GM12878 (cell line): Measurements from ENCODE around the gene PRG2. TPM values are rescaled to one million over a fixed set of nuclear protein-coding genes. Genes with fewer than 3 reads are reported as not detected.

Experiments
- ATAC-seq: fragments of 200-7000 bp; cut with Tn5 transposase; 3 replicates; pipeline ENCODE4 v1.9.1; 2020; ENCODE audit warnings: mild to moderate bottlenecking, moderate library complexity
- BruUV-seq: library from RNA; stranded (reverse); fragments of 400-500 nt; replicated peaks from 2 replicates; lab custom pipeline; 2021; lab: Mats Ljungman, UMichigan
- CTCF ChIA-PET: fragments of 300-600 bp; sonication (Branson Sonifier 250); formaldehyde crosslinking; extraction: SDS; loops from one replicate; lab custom pipeline; 2021; ENCODE audit warnings: inconsistent platforms; lab: Yijun Ruan, JAX
- POLR2A ChIA-PET: fragments of 350-600 bp; formaldehyde crosslinking; extraction: SDS; loops from one replicate; lab custom pipeline; 2021; ENCODE audit warnings: inconsistent platforms; lab: Charles Lee
- RAD21 ChIA-PET: fragments of 300-600 bp; sonication (Branson Sonifier 250); formaldehyde crosslinking; loops from one replicate; lab custom pipeline; 2023; ENCODE audit warnings: antibody characterized with exemption; ENCODE audit not compliant: unreplicated experiment; lab: Charles Lee
- SMC1A ChIA-PET: fragments of 300-600 bp; sonication (Branson Sonifier 250); formaldehyde crosslinking; loops from one replicate; lab custom pipeline; 2023; ENCODE audit not compliant: unreplicated experiment, uncharacterized antibody; lab: Charles Lee
- DNase-seq: peaks from one replicate; pipeline ENCODE4 v3.0.0-alpha.2; 2011; ENCODE audit warnings: low read depth, low spot score
- FAIRE-seq: peaks from 3 replicates; lab custom pipeline; 2011; peaks lifted over from hg19 to GRCh38; lab: Jason Lieb, UNC
- H2AFZ ChIP-seq: 2 replicates; pipeline ENCODE4 v1.6.0; 2011; ENCODE audit warnings: low read depth, low read length, control low read depth; ENCODE audit not compliant: control insufficient read depth
- H3K27ac ChIP-seq: 2 replicates; pipeline ENCODE4 v1.5.1; 2011; ENCODE audit warnings: control low read depth; ENCODE audit not compliant: control insufficient read depth, insufficient read depth
- H3K27me3 ChIP-seq, 2 experiments: replicated peaks in 1 of 2; 2 replicates each; pipeline versions ENCODE4 v1.6.0 to v1.6.1; 2011; ENCODE audit warnings: low read length in 1 of 2; ENCODE audit not compliant: control insufficient read depth in 2 of 2, insufficient read depth in 2 of 2
- H3K36me3 ChIP-seq, 2 experiments: 2 replicates each; pipeline ENCODE4 v1.5.1; 2011; ENCODE audit warnings: low read length in 1 of 2; ENCODE audit not compliant: control insufficient read depth in 2 of 2, insufficient read depth in 2 of 2
- H3K4me1 ChIP-seq: 2 replicates; pipeline ENCODE4 v1.6.1; 2011; ENCODE audit warnings: mild to moderate bottlenecking, low read length, moderate library complexity, mixed read lengths; ENCODE audit not compliant: control insufficient read depth, insufficient read depth
- H3K4me2 ChIP-seq: 2 replicates; pipeline ENCODE4 v1.6.0; 2011; ENCODE audit warnings: control low read depth; ENCODE audit not compliant: control insufficient read depth, insufficient read depth
- H3K4me3 ChIP-seq: fragments of 200-600 bp; sonication (generic); 2 replicates; pipeline ENCODE4 v1.5.1; 2016
- H3K79me2 ChIP-seq: 2 replicates; pipeline ENCODE4 v1.6.0; 2011; ENCODE audit warnings: low read length; ENCODE audit not compliant: control insufficient read depth, insufficient read depth
- H3K9ac ChIP-seq: 2 replicates; pipeline ENCODE4 v1.8.0; 2011; ENCODE audit warnings: low read length, control low read depth, mixed read lengths; ENCODE audit not compliant: control insufficient read depth, insufficient read depth
- H3K9me3 ChIP-seq: replicated peaks from 3 replicates; pipeline ENCODE4 v1.5.1; 2011; ENCODE audit warnings: mild to moderate bottlenecking, low read length; ENCODE audit not compliant: control insufficient read depth, insufficient read depth
- H4K20me1 ChIP-seq: 2 replicates; pipeline ENCODE4 v1.6.0; 2011; ENCODE audit not compliant: control insufficient read depth, insufficient read depth
- BCL11A ChIP-seq: IDR thresholded peaks from 2 replicates; pipeline ENCODE4 v1.6.1; 2011; ENCODE audit warnings: low read depth, low read length
- BCL3 ChIP-seq: IDR thresholded peaks from 2 replicates; pipeline ENCODE4 v1.6.1; 2011; ENCODE audit warnings: borderline replicate concordance, low read depth, mild to moderate bottlenecking, moderate library complexity, low read length; ENCODE audit not compliant: insufficient read depth, poor library complexity, severe bottlenecking
- CEBPB ChIP-seq, 2 experiments: fragments of 150-350 bp in 1 of 2; IDR thresholded peaks; 2 replicates each; pipeline ENCODE4 v1.6.1; 2012 to 2014; ENCODE audit warnings: low read depth in 2 of 2, low read length in 2 of 2, borderline replicate concordance in 1 of 2, inconsistent platforms in 1 of 2
- CHD4 ChIP-seq: fragments of 200-600 bp; sonication (generic); IDR thresholded peaks from 2 replicates; pipeline ENCODE4 v1.6.1; 2016; ENCODE audit warnings: mild to moderate bottlenecking
- ELK1 ChIP-seq: IDR thresholded peaks from 2 replicates; pipeline ENCODE4 v1.6.1; 2012; ENCODE audit warnings: low read depth, low read length, improper control_type of control experiment
- GATAD2B ChIP-seq: fragments of 450-650 bp; conservative IDR thresholded peaks from 2 replicates; pipeline ENCODE4 v1.6.1; 2017; ENCODE audit warnings: low read depth, mild to moderate bottlenecking, moderate library complexity
- IRF4 ChIP-seq: IDR thresholded peaks from 2 replicates; pipeline ENCODE4 v1.6.1; 2011; ENCODE audit warnings: low read depth, low read length
- IRF5 ChIP-seq: fragments of 450-650 bp; IDR thresholded peaks from 2 replicates; pipeline ENCODE4 v1.6.1; 2017; ENCODE audit warnings: borderline replicate concordance
- KLF5 ChIP-seq: fragments of 450-650 bp; IDR thresholded peaks from 2 replicates; pipeline ENCODE4 v1.6.1; 2014; ENCODE audit warnings: mild to moderate bottlenecking; ENCODE audit not compliant: partially characterized antibody
- MYB ChIP-seq: fragments of 150-350 bp; IDR thresholded peaks from 2 replicates; pipeline ENCODE4 v1.6.1; 2014; ENCODE audit warnings: mild to moderate bottlenecking, low read depth, low read length, borderline replicate concordance
- NFIC ChIP-seq: IDR thresholded peaks from 2 replicates; pipeline ENCODE4 v1.6.1; 2012; ENCODE audit warnings: low read depth, mild to moderate bottlenecking, inconsistent platforms, low read length, moderate library complexity
- RELA ChIP-seq: fragments of 450-650 bp; IDR thresholded peaks from 2 replicates; pipeline ENCODE4 v1.8.0; 2014; ENCODE audit warnings: borderline replicate concordance; ENCODE audit not compliant: partially characterized antibody
- RELB ChIP-seq: fragments of 450-650 bp; IDR thresholded peaks from 2 replicates; pipeline ENCODE4 v1.6.1; 2017; ENCODE audit warnings: low read depth, mild to moderate bottlenecking, moderate library complexity
- SMARCA5 ChIP-seq: fragments of 450-650 bp; IDR thresholded peaks from 2 replicates; pipeline ENCODE4 v1.6.1; 2017; ENCODE audit warnings: mild to moderate bottlenecking
- SMC3 ChIP-seq: IDR thresholded peaks from 2 replicates; pipeline ENCODE4 v1.6.1; 2011; ENCODE audit warnings: low read length, improper control_type of control experiment, borderline replicate concordance
- SRF ChIP-seq, 2 experiments: IDR thresholded peaks; 2 replicates each; pipeline ENCODE4 v1.6.1; 2011; ENCODE audit warnings: low read depth in 2 of 2, low read length in 2 of 2, mild to moderate bottlenecking in 1 of 2, moderate library complexity in 1 of 2
- ZNF384 ChIP-seq: IDR thresholded peaks from 2 replicates; pipeline ENCODE4 v1.6.1; 2012; ENCODE audit warnings: low read depth, mild to moderate bottlenecking, low read length, improper control_type of control experiment, borderline replicate concordance
- ZSCAN29 ChIP-seq: fragments of 450-650 bp; IDR thresholded peaks from 2 replicates; pipeline ENCODE4 v1.6.1; 2017; ENCODE audit warnings: mild to moderate bottlenecking, moderate library complexity
- in situ Hi-C: fragments of 300-500 bp; cut with MboI; formaldehyde crosslinking; loops from 9 replicates; pipeline ENCODE4 v1.14.3; 2018; ENCODE audit warnings: mixed read lengths
- intact Hi-C: fragments of 100-400 bp; cut with micrococcal nuclease; formaldehyde crosslinking; loops from one replicate; pipeline ENCODE4 v1.14.2; 2022; ENCODE audit not compliant: unreplicated experiment
- polyA plus RNA-seq, 11 experiments: library from polyadenylated mRNA; depleted of rRNA in 4 of 11; unstranded in 6 of 11; stranded (reverse) in 5 of 11; fragments of >200 nt; fragmentation: Nextera tagmentation in 4 of 11; fragmentation: Illumina TruSeq in 1 of 11; extraction: Ambion mirVana in 4 of 11; extraction: Trizol in 1 of 11; gene quantifications; 1 replicate in 1 of 11; 2 replicates in 10 of 11; pipeline versions ENCODE4 v1.2.1 to v1.2.3, GENCODE V29; 2011 to 2016; ENCODE audit warnings: inconsistent platforms in 2 of 11, missing spikeins in 2 of 11, low read depth in 1 of 11
- total RNA-seq, 4 experiments: library from RNA; depleted of rRNA in 3 of 4; stranded (reverse); fragments of >200 nt in 3 of 4; fragmentation: Illumina TruSeq in 1 of 4; extraction: Trizol in 1 of 4; gene quantifications; 2 replicates each; pipeline versions ENCODE4 v1.2.1 to v1.2.3, GENCODE V29; 2013 to 2021

Gene PRG2
- total and polyA plus RNA-seq, 10 of the 15 experiments (the other 5 are each of a cell fraction or from before 2014, with no cell fraction given): 0.10 to 1.7 (median 0.56) TPM; not detected in 2

- FAIRE-seq (no peak), ATAC-seq (no peak), DNase-seq (no peak)
- BruUV-seq: no TSS peak
- in situ Hi-C loops (no loop called here), intact Hi-C loops (no loop called here)
- ChIA-PET CTCF (interaction anchor here (0.7 to 2.0 kb wide), 5 partner anchors 12 to 76 kb away, joined by 3 to 6 read pairs (median 4); no protein-coding TSS in a partner anchor), POLR2A (interaction anchor here (0.6 to 4.4 kb wide), 6 partner anchors 7 to 381 kb away, joined by 3 to 22 read pairs (median 4); no protein-coding TSS in a partner anchor), SMC1A (interaction anchor here (1.3 to 2.4 kb wide), 2 partner anchors 23 to 109 kb away, joined by 3 to 5 read pairs; no protein-coding TSS in a partner anchor), RAD21 (interaction anchor here (1.0 kb wide), 2 partner anchors 11 to 72 kb away, joined by 3 to 4 read pairs; no protein-coding TSS in a partner anchor)
- peaks cover 64% of the 10 kb centered on the region for H3K79me2 ChIP-seq
- no peak overlapping the region for H2AFZ ChIP-seq
- no peak for TF ChIP-seq MYB
- no peak for TF ChIP-seq ELK1
- TF ChIP-seq IRF4: no peak
- no peak for TF ChIP-seq SRF (IDR thresholded peaks at IDR 0.05; ENCODE audit: low read depth in 2 of 2, low read length in 2 of 2)
- no peak for TF ChIP-seq CEBPB (IDR thresholded peaks at IDR 0.05; ENCODE audit: borderline replicate concordance in 1 of 2, low read depth in 2 of 2, low read length in 2 of 2)
- TF ChIP-seq RELB: no peak
- no peak for TF ChIP-seq IRF5
- TF ChIP-seq CHD4: no peak
- TF ChIP-seq SMARCA5: no peak
- no peak for TF ChIP-seq BCL11A
- no peak for TF ChIP-seq BCL3
- no peak for TF ChIP-seq GATAD2B
- TF ChIP-seq RELA: no peak
- no peak for TF ChIP-seq ZSCAN29
- TF ChIP-seq NFIC: no peak
- no peak for TF ChIP-seq ZNF384
- no peak for TF ChIP-seq KLF5
- TF ChIP-seq SMC3: no peak
- H3K9ac ChIP-seq: no peak overlapping the region
- peaks cover 3% of the 10 kb centered on the region for H4K20me1 ChIP-seq
- no peak overlapping the region for H3K4me2 ChIP-seq
- peaks cover 25% of the 10 kb centered on the region for H3K4me1 ChIP-seq
- no peaks in the 10 kb centered on the region; the same call in 2 of the 3 replicates for H3K9me3 ChIP-seq
- H3K4me3 ChIP-seq: no peak overlapping the region
- H3K36me3 ChIP-seq: peaks cover 38 to 65% of the 10 kb centered on the region in 2 experiments
- H3K27ac ChIP-seq: no peak overlapping the region
- H3K27me3 ChIP-seq: no peaks in the 10 kb centered on the region
Measured at GRCh38 chr11:57418131-57418530, 27.7 kb upstream of the PRG2 start.
